ENCODE data around the gene LRP1B. TPM values are rescaled to one million over a fixed set of nuclear protein-coding genes. Genes with fewer than 3 reads are reported as not detected.

Gene LRP1B
- total RNA-seq, 8 experiments from 2014 or later = 0.04 to 31.2 (median 11.5) TPM

DNA sequence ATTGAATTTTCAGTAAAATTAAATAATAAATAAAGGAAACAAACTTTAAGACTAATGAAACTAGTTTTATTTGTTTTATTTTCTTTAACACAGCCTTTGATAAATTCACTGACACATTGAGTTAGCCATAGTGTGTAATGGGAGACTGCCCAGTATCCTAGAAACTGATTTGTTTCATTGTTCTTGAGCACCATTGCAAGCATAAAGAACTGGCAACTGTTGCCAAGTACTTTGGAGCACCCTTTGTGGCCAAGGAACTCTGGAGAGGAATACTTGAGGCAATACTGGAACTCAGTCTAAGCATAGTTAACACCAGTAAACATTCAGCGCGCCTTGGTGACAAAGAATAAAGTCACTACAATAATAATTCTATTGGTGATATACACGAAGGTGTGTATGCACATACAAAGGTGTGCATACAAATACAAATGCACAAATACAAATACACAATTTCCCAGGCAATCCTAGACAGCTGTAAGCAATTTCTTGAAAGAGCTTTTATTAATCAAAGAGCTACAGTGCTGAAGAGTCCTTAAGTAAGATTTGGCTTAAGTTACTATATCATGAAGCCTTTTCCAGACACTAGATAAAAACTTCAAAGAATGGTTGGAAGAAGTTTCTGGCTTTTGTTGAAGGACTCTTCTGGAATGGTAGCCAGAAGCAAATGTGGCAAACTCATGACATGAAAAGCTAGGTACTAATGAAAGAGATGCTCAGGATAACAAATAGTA is 1371.2 kb downstream of the LRP1B start:
- Histone ChIP-seq H3K4me3 (no peak overlapping the region), H3K27ac (no peak overlapping the region), H3K4me1 (replicated peaks in 1 of 2) (no peaks in the 10 kb centered on the region)
- 0 to 92% (median 67%) methylated on average over 1 to 3 of the region's 3 CpGs; no CpG with 5 or more reads in 2 of the 10 experiments for WGBS, 10 experiments
- in situ Hi-C loops (cut with MboI; ENCODE audit: low pct_unique_long_range_greater_than_20kb in 2 of 9, low sequenced_read_pairs in 9 of 9, unreplicated experiment in 9 of 9) = no loop called here
- ATAC-seq (replicated peaks in 6 of 8) = peak in 5 of 8 experiments; percentile 53 to 98 (median 83)

DNA sequence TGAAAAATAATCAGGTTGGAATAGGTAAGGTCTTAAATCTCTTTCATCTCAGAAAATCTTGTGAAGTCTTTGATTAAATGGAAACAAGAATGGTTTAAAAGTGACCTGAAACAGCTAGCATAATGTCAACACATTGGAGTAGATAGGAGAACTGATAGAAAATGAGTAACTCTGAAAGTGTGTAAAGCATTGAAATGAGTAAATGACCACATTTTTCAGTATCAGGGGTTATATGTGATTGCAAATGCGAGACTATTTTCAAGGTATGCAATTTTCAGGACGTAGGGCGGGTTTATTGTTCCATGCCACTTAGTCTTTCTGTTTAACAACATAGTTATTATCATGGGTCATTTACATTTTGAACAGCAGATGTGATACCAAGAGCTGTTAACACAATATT is 1383.2 kb downstream of the LRP1B start:
- in situ Hi-C loops (cut with MboI; ENCODE audit: low pct_unique_long_range_greater_than_20kb in 2 of 9, low sequenced_read_pairs in 9 of 9, unreplicated experiment in 9 of 9) = no loop called here
- no peak overlapping the region for H3K27ac ChIP-seq
- no peak overlapping the region for H3K4me3 ChIP-seq
- WGBS, 10 experiments = 61 to 100% (median 86%) methylated on average over 1 to 3 of the region's 3 CpGs; no CpG with 5 or more reads in 1 of the 10 experiments
- no peak for ATAC-seq (replicated peaks in 6 of 8)
- no peaks in the 10 kb centered on the region for H3K4me1 ChIP-seq (replicated peaks in 1 of 2)

DNA sequence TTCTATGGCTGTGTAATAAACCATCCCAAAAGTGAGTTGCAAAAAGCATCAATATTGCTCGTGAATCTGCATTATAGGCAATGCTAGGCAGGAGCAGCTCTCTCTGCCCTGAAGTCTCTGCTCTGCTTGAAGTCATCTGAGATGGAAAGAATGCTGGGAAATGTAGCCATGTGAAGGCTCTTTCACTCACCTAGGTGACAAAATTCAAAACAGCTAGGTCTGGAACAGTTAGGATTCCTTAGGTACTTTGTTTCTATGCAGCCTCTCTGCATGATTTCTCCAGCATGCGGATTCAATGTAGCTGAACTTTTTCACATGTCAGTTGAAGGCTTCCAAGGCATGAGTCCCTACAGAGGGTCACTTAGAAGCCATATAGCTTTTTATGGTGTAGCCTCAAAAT is 1383.7 kb downstream of the LRP1B start:
- Histone ChIP-seq H3K27ac (no peak overlapping the region), H3K4me1 (replicated peaks in 1 of 2) (no peaks in the 10 kb centered on the region), H3K4me3 (no peak overlapping the region)
- WGBS, 10 experiments = 19 to 100% (median 65%) methylated on average over 1 to 2 of the region's 2 CpGs; no CpG with 5 or more reads in 4 of the 10 experiments
- in situ Hi-C loops (cut with MboI; ENCODE audit: low pct_unique_long_range_greater_than_20kb in 2 of 9, low sequenced_read_pairs in 9 of 9, unreplicated experiment in 9 of 9) = no loop called here
- ATAC-seq (replicated peaks in 6 of 8) = peak in 1 of 8 experiments; percentile 80

- H3K4me3 ChIP-seq = no peak overlapping the region
- no peak for ATAC-seq (replicated peaks in 6 of 8)
- 0 to 100% (median 80%) methylated on average over 1 to 3 of the region's 3 CpGs; no CpG with 5 or more reads in 1 of the 10 experiments for WGBS, 10 experiments
- no peaks in the 10 kb centered on the region for H3K4me1 ChIP-seq (replicated peaks in 1 of 2)
- H3K27ac ChIP-seq = no peak overlapping the region
- in situ Hi-C loops (cut with MboI; ENCODE audit: low pct_unique_long_range_greater_than_20kb in 2 of 9, low sequenced_read_pairs in 9 of 9, unreplicated experiment in 9 of 9) = no loop called here
Observed at GRCh38 chr2:140744379-140744778, 1386.4 kb downstream of the LRP1B start.

DNA sequence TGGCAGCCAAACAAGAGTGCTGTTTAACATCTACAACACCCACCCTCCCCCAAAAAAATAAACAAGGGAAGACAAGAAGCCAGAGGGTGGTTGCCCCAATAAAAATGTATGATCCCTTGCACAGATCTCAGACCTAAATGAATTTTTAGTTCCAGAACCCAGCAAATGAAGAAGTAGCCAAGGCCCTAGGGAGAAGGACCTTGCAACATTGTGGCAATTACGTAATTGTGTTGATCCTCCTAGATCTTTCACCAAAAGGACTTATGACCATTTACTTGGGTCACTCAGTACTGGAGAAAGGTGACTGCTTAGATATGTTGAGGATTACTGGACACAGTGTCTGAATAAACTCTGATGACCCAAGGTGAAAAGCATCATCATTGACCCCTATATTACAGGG is 1393.8 kb downstream of the LRP1B start:
- H3K4me3 ChIP-seq = no peak overlapping the region
- no peaks in the 10 kb centered on the region for H3K4me1 ChIP-seq (replicated peaks in 1 of 2)
- ATAC-seq (replicated peaks in 6 of 8) = no peak
- in situ Hi-C loops (cut with MboI; ENCODE audit: low pct_unique_long_range_greater_than_20kb in 2 of 9, low sequenced_read_pairs in 9 of 9, unreplicated experiment in 9 of 9) = no loop called here
- 89% methylated on average over 1 of the region's 1 CpG; no CpG with 5 or more reads in 9 of the 10 experiments for WGBS, 10 experiments
- H3K27ac ChIP-seq = no peak overlapping the region

DNA sequence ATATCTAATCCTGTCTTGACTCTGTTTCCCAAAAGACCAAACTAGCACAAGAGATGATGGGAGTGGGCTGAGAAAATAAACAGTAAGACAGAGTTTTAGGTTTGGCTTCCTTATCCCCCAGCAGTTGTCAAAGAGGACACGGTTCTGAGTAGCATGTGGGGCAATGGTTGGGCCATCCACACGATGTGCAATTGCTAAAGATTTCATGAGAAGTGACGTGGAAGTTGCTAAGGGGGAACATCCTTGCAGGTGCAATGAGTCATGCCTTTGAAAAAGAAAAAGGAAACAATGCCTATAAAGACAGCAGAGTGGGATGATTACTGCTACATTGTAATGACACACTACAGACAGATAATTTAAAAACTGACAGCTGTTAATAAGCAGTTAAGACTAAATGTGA is 1395.8 kb downstream of the LRP1B start:
- no peak overlapping the region for H3K27ac ChIP-seq
- in situ Hi-C loops (cut with MboI; ENCODE audit: low pct_unique_long_range_greater_than_20kb in 2 of 9, low sequenced_read_pairs in 9 of 9, unreplicated experiment in 9 of 9) = no loop called here
- no peaks in the 10 kb centered on the region for H3K4me1 ChIP-seq (replicated peaks in 1 of 2)
- no peak overlapping the region for H3K4me3 ChIP-seq
- peak in 3 of 8 experiments; percentile 22 to 40 (median 39) for ATAC-seq (replicated peaks in 6 of 8)
- WGBS, 10 experiments = 0 to 100% (median 61%) methylated on average over 1 to 3 of the region's 3 CpGs; no CpG with 5 or more reads in 1 of the 10 experiments

- Histone ChIP-seq H3K4me3 (no peak overlapping the region), H3K27ac (no peak overlapping the region), H3K4me1 (replicated peaks in 1 of 2) (peaks cover 0 to 21% of the 10 kb centered on the region in 2 donors)
- in situ Hi-C loops (cut with MboI; ENCODE audit: low pct_unique_long_range_greater_than_20kb in 2 of 9, low sequenced_read_pairs in 9 of 9, unreplicated experiment in 9 of 9) = no loop called here
- no peak for ATAC-seq (replicated peaks in 6 of 8)
- 33 to 100% (median 78%) methylated on average over 1 of the region's 1 CpG; no CpG with 5 or more reads in 2 of the 10 experiments for WGBS, 10 experiments
Observed at GRCh38 chr2:140718999-140719398, 1411.8 kb downstream of the LRP1B start.

GRCh38 chr2:140717481-140717880 is 1413.3 kb downstream of the LRP1B start:
- in situ Hi-C loops (cut with MboI; ENCODE audit: low pct_unique_long_range_greater_than_20kb in 2 of 9, low sequenced_read_pairs in 9 of 9, unreplicated experiment in 9 of 9) = no loop called here
- no peak overlapping the region for H3K4me3 ChIP-seq
- no peak overlapping the region for H3K27ac ChIP-seq
- peaks cover 0 to 21% of the 10 kb centered on the region in 2 donors for H3K4me1 ChIP-seq (replicated peaks in 1 of 2)
- peak in 5 of 8 experiments; percentile 29 to 82 (median 45) for ATAC-seq (replicated peaks in 6 of 8)
- WGBS, 10 experiments = 22 to 94% (median 61%) methylated on average over 2 of the region's 2 CpGs; no CpG with 5 or more reads in 2 of the 10 experiments

GRCh38 chr2:140714586-140714985 is 1416.2 kb downstream of the LRP1B start:
- peak in 5 of 8 experiments; percentile 54 to 81 (median 74) for ATAC-seq (replicated peaks in 6 of 8)
- in situ Hi-C loops (cut with MboI; ENCODE audit: low pct_unique_long_range_greater_than_20kb in 2 of 9, low sequenced_read_pairs in 9 of 9, unreplicated experiment in 9 of 9) = no loop called here
- 18 to 82% (median 54%) methylated on average over 3 of the region's 3 CpGs; no CpG with 5 or more reads in 2 of the 10 experiments for WGBS, 10 experiments
- Histone ChIP-seq H3K27ac (no peak overlapping the region), H3K4me3 (no peak overlapping the region), H3K4me1 (replicated peaks in 1 of 2) (peaks cover 0 to 23% of the 10 kb centered on the region in 2 donors)

DNA sequence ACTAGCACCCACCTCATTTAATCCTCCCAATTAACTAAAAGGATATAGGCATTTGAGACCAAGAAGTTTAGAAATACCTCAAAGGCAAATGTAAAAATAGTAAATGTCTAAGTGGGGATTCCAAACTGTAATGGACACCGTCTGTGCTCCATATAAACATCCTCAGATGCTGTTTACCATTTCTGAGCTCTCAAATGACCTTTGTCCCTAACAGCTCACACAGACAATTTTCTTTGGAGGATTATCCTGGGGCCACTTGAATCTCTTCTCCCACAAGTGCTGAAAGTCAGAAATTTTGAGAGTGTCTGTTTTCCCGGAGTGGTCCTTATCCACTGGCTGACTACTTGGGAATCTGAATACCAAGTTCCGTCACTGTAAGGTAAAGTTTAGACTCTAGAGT is 1418.9 kb downstream of the LRP1B start:
- no peak overlapping the region for H3K27ac ChIP-seq
- in situ Hi-C loops (cut with MboI; ENCODE audit: low pct_unique_long_range_greater_than_20kb in 2 of 9, low sequenced_read_pairs in 9 of 9, unreplicated experiment in 9 of 9) = no loop called here
- WGBS, 10 experiments = 38 to 100% (median 95%) methylated on average over 1 to 3 of the region's 3 CpGs; no CpG with 5 or more reads in 1 of the 10 experiments
- no peak for ATAC-seq (replicated peaks in 6 of 8)
- peaks cover 0 to 10% of the 10 kb centered on the region in 2 donors for H3K4me1 ChIP-seq (replicated peaks in 1 of 2)
- H3K4me3 ChIP-seq = no peak overlapping the region

- Histone ChIP-seq H3K4me3 (no peak overlapping the region), H3K4me1 (replicated peaks in 1 of 2) (no peaks in the 10 kb centered on the region), H3K27ac (no peak overlapping the region)
- ATAC-seq (replicated peaks in 6 of 8) = no peak
- 58 to 100% (median 92%) methylated on average over 1 to 5 of the region's 5 CpGs for WGBS, 10 experiments
- in situ Hi-C loops (cut with MboI; ENCODE audit: low pct_unique_long_range_greater_than_20kb in 2 of 9, low sequenced_read_pairs in 9 of 9, unreplicated experiment in 9 of 9) = no loop called here
Observed at GRCh38 chr2:140701726-140702125, 1429.1 kb downstream of the LRP1B start.

GRCh38 chr2:140698636-140699035 is 1432.2 kb downstream of the LRP1B start:
- ATAC-seq (replicated peaks in 6 of 8) = peak in 4 of 8 experiments; percentile 71 to 96 (median 91)
- WGBS, 10 experiments = 15 to 93% (median 69%) methylated on average over 1 to 2 of the region's 2 CpGs; no CpG with 5 or more reads in 1 of the 10 experiments
- no peak overlapping the region for H3K4me3 ChIP-seq
- no peaks in the 10 kb centered on the region for H3K4me1 ChIP-seq (replicated peaks in 1 of 2)
- in situ Hi-C loops (cut with MboI; ENCODE audit: low pct_unique_long_range_greater_than_20kb in 2 of 9, low sequenced_read_pairs in 9 of 9, unreplicated experiment in 9 of 9) = no loop called here
- H3K27ac ChIP-seq = no peak overlapping the region

- Histone ChIP-seq H3K27ac (no peak overlapping the region), H3K4me1 (replicated peaks in 1 of 2) (no peaks in the 10 kb centered on the region), H3K4me3 (no peak overlapping the region)
- no peak for ATAC-seq (replicated peaks in 6 of 8)
- in situ Hi-C loops (cut with MboI; ENCODE audit: low pct_unique_long_range_greater_than_20kb in 2 of 9, low sequenced_read_pairs in 9 of 9, unreplicated experiment in 9 of 9) = no loop called here
- WGBS, 10 experiments = 0 to 100% (median 70%) methylated on average over 1 to 3 of the region's 3 CpGs; no CpG with 5 or more reads in 1 of the 10 experiments
Observed at GRCh38 chr2:140696449-140696848, 1434.4 kb downstream of the LRP1B start.
